Ovary (tissue), 9 donors: ENCODE measurements around the gene MRPL4. TPM values are rescaled to one million over a fixed set of nuclear protein-coding genes. Genes with fewer than 3 reads are reported as not detected.

Experiments used
- DNase-seq, 5 donors: peaks; one replicate each; pipeline ENCODE4 v3.0.0-alpha.2; 2019 to 2020
- H3K27ac ChIP-seq, 2 donors: fragments of 200-600 bp; one replicate each; pipeline versions ENCODE4 v1.5.1 to v1.8.0; 2019 to 2022
- H3K27me3 ChIP-seq: fragments of 200-600 bp; one replicate; pipeline ENCODE4 v1.8.0; 2022
- H3K36me3 ChIP-seq: fragments of 200-600 bp; sonication (generic); one replicate; pipeline ENCODE4 v1.5.1; 2019
- H3K4me1 ChIP-seq: one replicate; pipeline ENCODE4 v1.8.1; 2013; ENCODE audit warnings: mild to moderate bottlenecking, moderate library complexity; ENCODE audit not compliant: insufficient read depth
- H3K4me3 ChIP-seq: fragments of 200-600 bp; sonication (generic); one replicate; pipeline ENCODE4 v1.5.1; 2017
- H3K9me3 ChIP-seq, 2 donors: fragments of 200-600 bp in 1 of 2; sonication (generic) in 1 of 2; one replicate each; pipeline versions ENCODE4 v1.5.1 to v1.8.1; 2013 to 2019; ENCODE audit warnings: mild to moderate bottlenecking in 1 of 2, moderate library complexity in 1 of 2
- CTCF ChIP-seq, 3 donors: fragments of 450-650 bp in 2 of 3; fragments of 200-600 bp in 1 of 3; IDR thresholded peaks; one replicate each; pipeline versions ENCODE4 v1.5.1 to v1.8.0; 2016 to 2022; ENCODE audit warnings: antibody characterized with exemption in 3 of 3, mild to moderate bottlenecking in 1 of 3
- EP300 ChIP-seq: sonication (generic); formaldehyde crosslinking; IDR thresholded peaks from one replicate; pipeline ENCODE4 v1.6.1; 2017; ENCODE audit warnings: antibody characterized with exemption
- POLR2A ChIP-seq: fragments of 450-650 bp; IDR thresholded peaks from one replicate; pipeline ENCODE4 v1.6.1; 2017; ENCODE audit warnings: antibody characterized with exemption, mild to moderate bottlenecking, moderate library complexity
- WGBS, 3 donors: extraction: QIAGEN DNeasy Blood & Tissue Kit in 1 of 3; methylation state at CpG; one replicate each; pipeline versions ENCODE4 v1.1.5 to v1.1.7; 2013 to 2017; 5-methylcytosine and 5-hydroxymethylcytosine counted together
- intact Hi-C, 4 donors: fragments of 100-400 bp; cut with DNase I; formaldehyde crosslinking; loops; one replicate each; pipeline versions ENCODE4 v1.11.0 to v1.15.1; 2022 to 2023
- polyA plus RNA-seq, 2 donors: library from polyadenylated mRNA; stranded (reverse); fragments of 200-250 nt in 1 of 2; fragments of 350-450 nt in 1 of 2; fragmentation: Illumina TruSeq in 1 of 2; extraction: RNeasy Lipid Tissue Mini Kit (QIAGEN cat#74804) in 1 of 2; gene quantifications; one replicate each; pipeline ENCODE4 v1.2.3, GENCODE V29; 2013 to 2014
- total RNA-seq, 7 donors: library from RNA; depleted of rRNA in 2 of 7; stranded (reverse); fragments of >200 nt in 2 of 7; fragmentation: NEBNext Ultra II Directional in 3 of 7; extraction: Animal tissue kit (Norgen Biotek cat#: 25700) in 3 of 7; gene quantifications; one replicate each; pipeline versions ENCODE4 v1.1.0 to v1.2.4, GENCODE V29; 2016 to 2023
- donor health status: DM: no; HTN: no; CAD: no; lungs with moderate emphysema.
- donor health status: DM: no; HTN: no; CAD: no.
- donor health status: Bipolar disorder and iron deficiency.
- donor health status: DM: yes; HTN: yes; CAD: no.
- donor health status: DM: no; HTN: no; CAD: no.
- donor health status: DM: yes; HTN: yes; CAD: no.

The MRPL4 gene
- total and polyA plus RNA-seq, 9 donors: 4.7 to 73.3 (median 58.9) TPM

GRCh38 chr19:10230173-10230860 lies 21.7 kb upstream of the MRPL4 start:
- no peaks in the 10 kb centered on the region for H3K9me3 ChIP-seq
- TF ChIP-seq POLR2A (peak; percentile 27), EP300 (no peak), CTCF (IDR thresholded peaks at IDR 0.05) (no peak)
- H3K27ac ChIP-seq: peak overlapping the region; percentile 56 to 86
- peak; percentile 68 to 87 (median 74) for DNase-seq
- intact Hi-C loops: no loop called here
- peaks cover 10% of the 10 kb centered on the region for H3K4me1 ChIP-seq
- H3K36me3 ChIP-seq: no peaks in the 10 kb centered on the region
- WGBS, 3 donors: 0 to 1% (median 1%) methylated on average over 50 to 70 of the region's 70 CpGs
- no peaks in the 10 kb centered on the region for H3K27me3 ChIP-seq
- peak overlapping the region; percentile 57 for H3K4me3 ChIP-seq

DNA sequence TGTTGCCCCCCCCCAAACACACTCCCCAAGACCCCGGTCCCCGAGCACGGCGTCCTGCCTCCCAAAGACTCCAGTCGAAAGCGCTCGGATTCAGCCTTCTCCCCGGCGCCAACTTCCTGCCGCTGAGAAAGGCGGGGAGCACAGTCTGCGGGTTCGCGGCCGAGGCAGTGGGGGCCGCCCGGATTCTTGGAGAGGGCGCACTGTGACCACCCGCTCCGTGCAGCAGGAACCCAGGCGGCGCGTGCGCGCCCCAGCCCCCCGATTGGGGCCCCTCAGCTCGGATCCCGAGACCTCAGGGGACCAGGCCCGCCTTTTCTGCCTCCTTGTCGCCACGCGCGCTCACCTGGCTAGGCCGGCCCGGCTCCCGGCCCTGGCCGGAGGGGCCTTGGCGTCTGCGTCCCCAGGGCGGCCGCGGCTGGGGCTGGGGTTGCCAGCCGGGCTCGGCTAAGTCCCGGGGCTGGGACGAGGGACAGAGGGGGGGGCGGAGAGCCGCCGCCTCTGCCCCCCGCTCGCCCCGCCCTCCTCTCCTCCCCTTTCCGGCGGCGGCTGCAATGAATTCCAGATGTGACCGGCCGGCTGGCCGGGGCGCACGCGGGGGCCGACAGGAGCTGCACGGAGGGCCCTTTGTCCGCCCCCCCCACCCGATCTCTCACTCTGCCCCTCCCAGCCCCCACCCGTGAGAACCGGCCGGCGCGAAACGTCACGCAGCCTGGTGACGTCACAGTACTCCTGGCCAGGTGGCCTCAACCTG lies 21.0 kb upstream of the MRPL4 start, which contains the start of gene S1PR2:
TSS of gene S1PR2 (minus strand) at position 471 of the 751 bp plus-strand sequence. CDS start 6,426 bp downstream, outside the sequence.
- Histone ChIP-seq H3K9me3 (no peaks in the 10 kb centered on the region), H3K4me1 (peaks cover 7% of the 10 kb centered on the region), H3K36me3 (no peaks in the 10 kb centered on the region), H3K27me3 (no peaks in the 10 kb centered on the region), H3K4me3 (peak within 1 kb of the TSS; percentile 57), H3K27ac (peak within 1 kb of the TSS; percentile 56 to 86)
- peak; percentile 82 to 91 (median 85) for DNase-seq
- 0 to 1% (median 0%) methylated on average over 49 to 72 of the region's 73 CpGs for WGBS, 3 donors
- intact Hi-C loops: no loop called here
- TF ChIP-seq POLR2A (peak; percentile 51), CTCF (IDR thresholded peaks at IDR 0.05) (no peak), EP300 (no peak)

DNA sequence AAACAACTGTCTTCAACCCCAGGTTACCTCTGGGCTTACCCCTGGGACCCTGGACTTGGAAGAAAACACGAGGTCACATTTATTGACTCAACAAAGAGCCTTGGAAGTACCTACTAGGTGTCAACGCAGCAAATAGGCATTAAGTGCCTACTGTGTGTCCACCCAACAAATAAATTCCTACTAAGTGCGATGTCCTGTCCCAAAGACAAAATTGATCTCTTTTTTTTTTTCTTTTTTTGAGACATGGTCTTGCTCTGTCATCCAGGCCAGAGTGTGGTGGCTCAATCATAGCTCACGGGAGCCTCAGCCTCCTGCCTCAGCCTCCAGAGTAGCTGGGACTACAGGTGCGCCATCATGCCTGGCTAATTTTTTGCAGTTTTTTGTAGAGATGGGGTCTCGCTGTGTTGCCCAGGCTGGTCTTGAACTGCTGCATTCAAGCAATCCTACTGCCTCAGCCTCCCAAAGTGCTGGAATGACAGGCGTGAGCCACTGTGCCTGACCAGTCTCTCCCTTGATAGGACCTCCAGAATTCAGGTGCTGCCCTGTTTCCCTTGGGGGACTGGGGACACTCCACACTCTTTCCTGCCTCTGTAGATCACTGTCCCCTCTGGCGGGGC lies 20.3 kb upstream of the MRPL4 start:
- no peak for TF ChIP-seq CTCF (IDR thresholded peaks at IDR 0.05)
- no peak for TF ChIP-seq POLR2A
- TF ChIP-seq EP300: no peak

GRCh38 chr19:10233946-10234345 lies 18.1 kb upstream of the MRPL4 start:
- 77 to 83% (median 82%) methylated on average over 4 of the region's 4 CpGs for WGBS, 3 donors
- H3K9me3 ChIP-seq: no peaks in the 10 kb centered on the region
- H3K36me3 ChIP-seq: no peaks in the 10 kb centered on the region
- no peak for TF ChIP-seq EP300
- TF ChIP-seq POLR2A: no peak
- no peak for TF ChIP-seq CTCF (IDR thresholded peaks at IDR 0.05)
- no peak overlapping the region for H3K27ac ChIP-seq
- DNase-seq: no peak
- H3K4me1 ChIP-seq: no peaks in the 10 kb centered on the region
- no peaks in the 10 kb centered on the region for H3K27me3 ChIP-seq
- no peak overlapping the region for H3K4me3 ChIP-seq
- intact Hi-C loops: no loop called here

More for the DNA sequence above, 20.3 kb upstream of the MRPL4 start:
- intact Hi-C loops: no loop called here
- Histone ChIP-seq H3K27me3 (no peaks in the 10 kb centered on the region), H3K27ac (no peak overlapping the region), H3K4me1 (peaks cover 6% of the 10 kb centered on the region), H3K9me3 (no peaks in the 10 kb centered on the region), H3K4me3 (peak overlapping the region; percentile 57), H3K36me3 (no peaks in the 10 kb centered on the region)
- no peak for DNase-seq
- WGBS, 3 donors: 70 to 73% (median 71%) methylated on average over 8 of the region's 8 CpGs
